ENCODE results near the gene GPR17.

GPR17 gene

GRCh38 chr2:127609031-127609751 is 36.8 kb upstream of the GPR17 start:
- Histone ChIP-seq H2BK12ac (ENCODE audit: low read length) (no peak overlapping the region), H2AFZ (ENCODE audit: insufficient read depth, low read length, poor library complexity) (no peak overlapping the region), H3K18ac (ENCODE audit: low read length) (no peak overlapping the region), H3K4me2 (ENCODE audit: low read length) (no peak overlapping the region), H3K79me2 (ENCODE audit: control insufficient read depth, insufficient read depth, low read length, poor library complexity) (no peaks in the 10 kb centered on the region), H4K8ac (ENCODE audit: low read depth, low read length) (no peak overlapping the region), H3K4me3 (ENCODE audit: low read depth, low read length) (peak overlapping the region; percentile 32), H3K79me1 (ENCODE audit: low read length) (no peaks in the 10 kb centered on the region), H3K27me3 (ENCODE audit: insufficient read depth, low read length) (no peaks in the 10 kb centered on the region), H3K14ac (ENCODE audit: low read length) (no peak overlapping the region), H3K27ac (ENCODE audit: low read depth, low read length) (no peak overlapping the region), H3K4ac (ENCODE audit: low read depth, low read length) (no peak overlapping the region), H2BK120ac (ENCODE audit: insufficient read depth, low read length, poor library complexity) (no peak overlapping the region), H2AK5ac (ENCODE audit: low read length) (no peak overlapping the region), H3K9ac (ENCODE audit: low read length) (no peak overlapping the region), H4K12ac (ENCODE audit: low read depth, low read length) (no peak overlapping the region), H3K4me1 (ENCODE audit: control insufficient read depth in 1 of 2, insufficient read depth in 2 of 2, low read length in 2 of 2) (peaks cover 0 to under 1% of the 10 kb centered on the region in 2 experiments), H2BK5ac (ENCODE audit: low read depth, low read length, poor library complexity) (no peak overlapping the region), H3K9me3 (ENCODE audit: insufficient read depth, low read depth, low read length) (peaks cover 4% of the 10 kb centered on the region), H3K23ac (ENCODE audit: low read length) (no peak overlapping the region), H3K36me3 (ENCODE audit: control insufficient read depth in 1 of 2, insufficient read depth in 2 of 2, low read length in 2 of 2) (no peaks in the 10 kb centered on the region), H4K91ac (ENCODE audit: low read depth, low read length) (no peak overlapping the region)
- no peak for DNase-seq
- WGBS (ENCODE audit: extremely low coverage, insufficient coverage, insufficient read length), result no CpG with 5 or more reads among the region's 24 CpGs

- no peak overlapping the region for H4K91ac ChIP-seq (ENCODE audit: low read depth, low read length)
- peaks cover 5% of the 10 kb centered on the region for H3K9me3 ChIP-seq (ENCODE audit: insufficient read depth, low read depth, low read length)
- H4K8ac ChIP-seq (ENCODE audit: low read depth, low read length), result no peak overlapping the region
- peaks cover under 1 to 6% of the 10 kb centered on the region in 2 experiments for H3K4me1 ChIP-seq (ENCODE audit: control insufficient read depth in 1 of 2, insufficient read depth in 2 of 2, low read length in 2 of 2)
- no peak overlapping the region for H2AK5ac ChIP-seq (ENCODE audit: low read length)
- no peak overlapping the region for H3K23ac ChIP-seq (ENCODE audit: low read length)
- no peak for DNase-seq
- no peak overlapping the region for H3K14ac ChIP-seq (ENCODE audit: low read length)
- peak overlapping the region; percentile 32 for H3K4me3 ChIP-seq (ENCODE audit: low read depth, low read length)
- no CpG with 5 or more reads among the region's 8 CpGs for WGBS (ENCODE audit: extremely low coverage, insufficient coverage, insufficient read length)
- H3K27me3 ChIP-seq (ENCODE audit: insufficient read depth, low read length), result no peaks in the 10 kb centered on the region
- no peak overlapping the region for H3K4me2 ChIP-seq (ENCODE audit: low read length)
- H2AFZ ChIP-seq (ENCODE audit: insufficient read depth, low read length, poor library complexity), result no peak overlapping the region
- H4K12ac ChIP-seq (ENCODE audit: low read depth, low read length), result no peak overlapping the region
- H2BK12ac ChIP-seq (ENCODE audit: low read length), result no peak overlapping the region
- H3K79me2 ChIP-seq (ENCODE audit: control insufficient read depth, insufficient read depth, low read length, poor library complexity), result no peaks in the 10 kb centered on the region
- H3K27ac ChIP-seq (ENCODE audit: low read depth, low read length), result no peak overlapping the region
- H2BK5ac ChIP-seq (ENCODE audit: low read depth, low read length, poor library complexity), result no peak overlapping the region
- no peak overlapping the region for H3K9ac ChIP-seq (ENCODE audit: low read length)
- H3K4ac ChIP-seq (ENCODE audit: low read depth, low read length), result no peak overlapping the region
- H3K79me1 ChIP-seq (ENCODE audit: low read length), result no peaks in the 10 kb centered on the region
- no peaks in the 10 kb centered on the region for H3K36me3 ChIP-seq (ENCODE audit: control insufficient read depth in 1 of 2, insufficient read depth in 2 of 2, low read length in 2 of 2)
- H2BK120ac ChIP-seq (ENCODE audit: insufficient read depth, low read length, poor library complexity), result no peak overlapping the region
- no peak overlapping the region for H3K18ac ChIP-seq (ENCODE audit: low read length)
Measured at GRCh38 chr2:127609818-127610217, 36.1 kb upstream of the GPR17 start.

GRCh38 chr2:127610561-127610960 is 35.4 kb upstream of the GPR17 start:
- no peak overlapping the region for H3K9ac ChIP-seq (ENCODE audit: low read length)
- H3K9me3 ChIP-seq (ENCODE audit: insufficient read depth, low read depth, low read length), result peaks cover 5% of the 10 kb centered on the region
- H3K4me2 ChIP-seq (ENCODE audit: low read length), result no peak overlapping the region
- H4K12ac ChIP-seq (ENCODE audit: low read depth, low read length), result no peak overlapping the region
- no peaks in the 10 kb centered on the region for H3K79me2 ChIP-seq (ENCODE audit: control insufficient read depth, insufficient read depth, low read length, poor library complexity)
- H2AK5ac ChIP-seq (ENCODE audit: low read length), result no peak overlapping the region
- no peaks in the 10 kb centered on the region for H3K36me3 ChIP-seq (ENCODE audit: control insufficient read depth in 1 of 2, insufficient read depth in 2 of 2, low read length in 2 of 2)
- H3K14ac ChIP-seq (ENCODE audit: low read length), result no peak overlapping the region
- no peak overlapping the region for H3K23ac ChIP-seq (ENCODE audit: low read length)
- H3K4ac ChIP-seq (ENCODE audit: low read depth, low read length), result no peak overlapping the region
- H2BK5ac ChIP-seq (ENCODE audit: low read depth, low read length, poor library complexity), result no peak overlapping the region
- peaks cover 3 to 9% of the 10 kb centered on the region in 2 experiments for H3K4me1 ChIP-seq (ENCODE audit: control insufficient read depth in 1 of 2, insufficient read depth in 2 of 2, low read length in 2 of 2)
- WGBS (ENCODE audit: extremely low coverage, insufficient coverage, insufficient read length), result no CpG with 5 or more reads among the region's 1 CpG
- no peak overlapping the region for H3K18ac ChIP-seq (ENCODE audit: low read length)
- H2BK12ac ChIP-seq (ENCODE audit: low read length), result no peak overlapping the region
- DNase-seq, result peak in 1 of 2 donors; percentile 51
- no peak overlapping the region for H4K91ac ChIP-seq (ENCODE audit: low read depth, low read length)
- no peak overlapping the region for H4K8ac ChIP-seq (ENCODE audit: low read depth, low read length)
- no peaks in the 10 kb centered on the region for H3K79me1 ChIP-seq (ENCODE audit: low read length)
- no peak overlapping the region for H2AFZ ChIP-seq (ENCODE audit: insufficient read depth, low read length, poor library complexity)
- no peak overlapping the region for H2BK120ac ChIP-seq (ENCODE audit: insufficient read depth, low read length, poor library complexity)
- H3K27me3 ChIP-seq (ENCODE audit: insufficient read depth, low read length), result no peaks in the 10 kb centered on the region
- no peak overlapping the region for H3K27ac ChIP-seq (ENCODE audit: low read depth, low read length)
- no peak overlapping the region for H3K4me3 ChIP-seq (ENCODE audit: low read depth, low read length)

- Histone ChIP-seq H3K4me1 (ENCODE audit: control insufficient read depth in 1 of 2, insufficient read depth in 2 of 2, low read length in 2 of 2) (peaks cover 3 to 9% of the 10 kb centered on the region in 2 experiments), H3K79me2 (ENCODE audit: control insufficient read depth, insufficient read depth, low read length, poor library complexity) (no peaks in the 10 kb centered on the region), H4K8ac (ENCODE audit: low read depth, low read length) (no peak overlapping the region), H3K18ac (ENCODE audit: low read length) (no peak overlapping the region), H3K27me3 (ENCODE audit: insufficient read depth, low read length) (no peaks in the 10 kb centered on the region), H3K4me2 (ENCODE audit: low read length) (no peak overlapping the region), H4K12ac (ENCODE audit: low read depth, low read length) (no peak overlapping the region), H3K23ac (ENCODE audit: low read length) (no peak overlapping the region), H3K9me3 (ENCODE audit: insufficient read depth, low read depth, low read length) (peaks cover 6% of the 10 kb centered on the region), H3K4me3 (ENCODE audit: low read depth, low read length) (no peak overlapping the region), H2BK5ac (ENCODE audit: low read depth, low read length, poor library complexity) (no peak overlapping the region), H2AK5ac (ENCODE audit: low read length) (no peak overlapping the region), H2BK12ac (ENCODE audit: low read length) (no peak overlapping the region), H4K91ac (ENCODE audit: low read depth, low read length) (no peak overlapping the region), H3K9ac (ENCODE audit: low read length) (no peak overlapping the region), H3K36me3 (ENCODE audit: control insufficient read depth in 1 of 2, insufficient read depth in 2 of 2, low read length in 2 of 2) (no peaks in the 10 kb centered on the region), H2BK120ac (ENCODE audit: insufficient read depth, low read length, poor library complexity) (no peak overlapping the region), H3K4ac (ENCODE audit: low read depth, low read length) (no peak overlapping the region), H3K79me1 (ENCODE audit: low read length) (no peaks in the 10 kb centered on the region), H3K27ac (ENCODE audit: low read depth, low read length) (no peak overlapping the region), H2AFZ (ENCODE audit: insufficient read depth, low read length, poor library complexity) (no peak overlapping the region), H3K14ac (ENCODE audit: low read length) (no peak overlapping the region)
- no peak for DNase-seq
- no CpG with 5 or more reads among the region's 11 CpGs for WGBS (ENCODE audit: extremely low coverage, insufficient coverage, insufficient read length)
Measured at GRCh38 chr2:127611076-127611925, 34.7 kb upstream of the GPR17 start.

All from trophoblast cell (in vitro differentiated cells and primary cell).